ENCODE results near the gene PRR15. TPM values are rescaled to one million over a fixed set of nuclear protein-coding genes. Genes with fewer than 3 reads are reported as not detected.

PRR15 gene
- total and polyA plus RNA-seq, 4 donors = 0.02 to 0.98 (median 0.17) TPM; not detected in 1

DNA sequence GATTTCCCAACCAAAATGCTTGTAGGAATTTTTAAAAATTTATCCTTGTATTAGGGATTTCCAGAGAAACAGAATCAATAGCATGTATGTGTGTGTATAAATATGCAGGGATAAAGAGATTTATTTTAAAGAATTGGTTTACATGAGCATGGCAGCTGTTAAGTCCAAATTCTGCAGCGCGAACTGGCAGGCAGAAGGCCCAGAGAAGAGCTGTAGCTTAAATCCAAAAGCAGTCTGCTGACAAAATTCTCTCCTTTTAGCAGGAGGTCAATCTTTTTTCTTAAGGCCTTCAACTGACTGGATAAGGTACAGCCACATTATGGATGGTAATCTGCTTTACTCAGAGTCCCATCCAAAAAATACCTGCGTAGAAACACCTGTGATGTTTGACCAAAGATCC, 42.0 kb downstream of the PRR15 start:
- no peak overlapping the region for H3K9ac ChIP-seq (ENCODE audit: low read depth in 1 of 2, low read length in 2 of 2)
- no peaks in the 10 kb centered on the region for H3K9me3 ChIP-seq (ENCODE audit: control insufficient read depth in 4 of 4, low read length in 3 of 4)
- no peak for DNase-seq (ENCODE audit: low spot score)
- H3K4me3 ChIP-seq (ENCODE audit: low read depth in 1 of 3, low read length in 3 of 3) = no peak overlapping the region
- H3K36me3 ChIP-seq (ENCODE audit: control insufficient read depth in 4 of 4, insufficient read depth in 3 of 4, low read depth in 1 of 4, low read length in 3 of 4) = no peaks in the 10 kb centered on the region
- TF ChIP-seq, protein P1, sequence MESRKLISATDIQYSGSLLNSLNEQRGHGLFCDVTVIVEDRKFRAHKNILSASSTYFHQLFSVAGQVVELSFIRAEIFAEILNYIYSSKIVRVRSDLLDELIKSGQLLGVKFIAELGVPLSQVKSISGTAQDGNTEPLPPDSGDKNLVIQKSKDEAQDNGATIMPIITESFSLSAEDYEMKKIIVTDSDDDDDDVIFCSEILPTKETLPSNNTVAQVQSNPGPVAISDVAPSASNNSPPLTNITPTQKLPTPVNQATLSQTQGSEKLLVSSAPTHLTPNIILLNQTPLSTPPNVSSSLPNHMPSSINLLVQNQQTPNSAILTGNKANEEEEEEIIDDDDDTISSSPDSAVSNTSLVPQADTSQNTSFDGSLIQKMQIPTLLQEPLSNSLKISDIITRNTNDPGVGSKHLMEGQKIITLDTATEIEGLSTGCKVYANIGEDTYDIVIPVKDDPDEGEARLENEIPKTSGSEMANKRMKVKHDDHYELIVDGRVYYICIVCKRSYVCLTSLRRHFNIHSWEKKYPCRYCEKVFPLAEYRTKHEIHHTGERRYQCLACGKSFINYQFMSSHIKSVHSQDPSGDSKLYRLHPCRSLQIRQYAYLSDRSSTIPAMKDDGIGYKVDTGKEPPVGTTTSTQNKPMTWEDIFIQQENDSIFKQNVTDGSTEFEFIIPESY (IDR thresholded peaks at IDR 0.05) = no peak
- no peaks in the 10 kb centered on the region for H3K27me3 ChIP-seq (ENCODE audit: control insufficient read depth in 4 of 4, insufficient read depth in 4 of 4, low read length in 3 of 4)
- 91% methylated on average over 3 of the region's 3 CpGs for WGBS
- peaks cover 0 to 3% (median 0%) of the 10 kb centered on the region in 4 donors for H3K4me1 ChIP-seq (ENCODE audit: control insufficient read depth in 4 of 4, insufficient read depth in 4 of 4, low read length in 3 of 4)
- no peak overlapping the region for H3K27ac ChIP-seq (ENCODE audit: low read depth in 1 of 2, low read length in 2 of 2)

DNA sequence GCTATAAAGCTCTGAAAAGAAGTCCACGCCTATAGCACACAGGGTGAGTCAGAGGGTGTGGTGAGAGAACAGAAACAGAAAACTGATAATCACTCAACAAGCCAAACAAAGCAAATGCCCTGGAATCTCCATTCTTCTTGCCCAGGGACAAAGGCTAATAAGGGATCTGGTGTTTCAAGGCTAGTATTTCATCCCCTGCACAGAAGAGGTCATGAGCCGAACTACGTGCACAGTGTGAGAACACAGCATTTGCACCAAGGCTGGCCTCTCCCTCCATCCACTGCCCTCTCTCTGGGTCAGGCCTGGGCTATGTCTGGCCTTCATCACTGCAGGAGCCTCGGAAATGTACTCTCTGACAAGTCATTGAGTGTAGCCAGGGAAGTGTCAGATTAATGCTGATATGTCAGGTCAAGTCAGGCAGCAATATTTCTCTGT, 42.7 kb downstream of the PRR15 start:
- no peak overlapping the region for H3K9ac ChIP-seq (ENCODE audit: low read depth in 1 of 2, low read length in 2 of 2)

More for the DNA sequence above, 42.7 kb downstream of the PRR15 start:
- Histone ChIP-seq H3K9me3 (ENCODE audit: control insufficient read depth in 4 of 4, low read length in 3 of 4) (no peaks in the 10 kb centered on the region), H3K4me1 (ENCODE audit: control insufficient read depth in 4 of 4, insufficient read depth in 4 of 4, low read length in 3 of 4) (peaks cover 0 to 3% (median 0%) of the 10 kb centered on the region in 4 donors), H3K27me3 (ENCODE audit: control insufficient read depth in 4 of 4, insufficient read depth in 4 of 4, low read length in 3 of 4) (no peaks in the 10 kb centered on the region), H3K27ac (ENCODE audit: low read depth in 1 of 2, low read length in 2 of 2) (no peak overlapping the region), H3K4me3 (ENCODE audit: low read depth in 1 of 3, low read length in 3 of 3) (no peak overlapping the region), H3K36me3 (ENCODE audit: control insufficient read depth in 4 of 4, insufficient read depth in 3 of 4, low read depth in 1 of 4, low read length in 3 of 4) (no peaks in the 10 kb centered on the region)
- DNase-seq (ENCODE audit: low spot score) = no peak
- TF ChIP-seq SP1 (IDR thresholded peaks at IDR 0.05) (peak; percentile 33), YY1 (IDR thresholded peaks at IDR 0.05) (no peak), RXRA (IDR thresholded peaks at IDR 0.05) (peak; percentile 22 to 24), EGR1 (IDR thresholded peaks at IDR 0.05; ENCODE audit: low read depth in 2 of 2) (no peak), NR2F2 (IDR thresholded peaks at IDR 0.05) (peak; percentile 90), FOXA2 (IDR thresholded peaks at IDR 0.05) (no peak)
- TF ChIP-seq, protein P2, sequence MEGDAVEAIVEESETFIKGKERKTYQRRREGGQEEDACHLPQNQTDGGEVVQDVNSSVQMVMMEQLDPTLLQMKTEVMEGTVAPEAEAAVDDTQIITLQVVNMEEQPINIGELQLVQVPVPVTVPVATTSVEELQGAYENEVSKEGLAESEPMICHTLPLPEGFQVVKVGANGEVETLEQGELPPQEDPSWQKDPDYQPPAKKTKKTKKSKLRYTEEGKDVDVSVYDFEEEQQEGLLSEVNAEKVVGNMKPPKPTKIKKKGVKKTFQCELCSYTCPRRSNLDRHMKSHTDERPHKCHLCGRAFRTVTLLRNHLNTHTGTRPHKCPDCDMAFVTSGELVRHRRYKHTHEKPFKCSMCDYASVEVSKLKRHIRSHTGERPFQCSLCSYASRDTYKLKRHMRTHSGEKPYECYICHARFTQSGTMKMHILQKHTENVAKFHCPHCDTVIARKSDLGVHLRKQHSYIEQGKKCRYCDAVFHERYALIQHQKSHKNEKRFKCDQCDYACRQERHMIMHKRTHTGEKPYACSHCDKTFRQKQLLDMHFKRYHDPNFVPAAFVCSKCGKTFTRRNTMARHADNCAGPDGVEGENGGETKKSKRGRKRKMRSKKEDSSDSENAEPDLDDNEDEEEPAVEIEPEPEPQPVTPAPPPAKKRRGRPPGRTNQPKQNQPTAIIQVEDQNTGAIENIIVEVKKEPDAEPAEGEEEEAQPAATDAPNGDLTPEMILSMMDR (IDR thresholded peaks at IDR 0.05; ENCODE audit: low read depth, low read length, missing input control) = no peak
- TF ChIP-seq, protein P3, sequence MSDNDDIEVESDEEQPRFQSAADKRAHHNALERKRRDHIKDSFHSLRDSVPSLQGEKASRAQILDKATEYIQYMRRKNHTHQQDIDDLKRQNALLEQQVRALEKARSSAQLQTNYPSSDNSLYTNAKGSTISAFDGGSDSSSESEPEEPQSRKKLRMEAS (IDR thresholded peaks at IDR 0.05) = no peak
- TF ChIP-seq, protein P4, sequence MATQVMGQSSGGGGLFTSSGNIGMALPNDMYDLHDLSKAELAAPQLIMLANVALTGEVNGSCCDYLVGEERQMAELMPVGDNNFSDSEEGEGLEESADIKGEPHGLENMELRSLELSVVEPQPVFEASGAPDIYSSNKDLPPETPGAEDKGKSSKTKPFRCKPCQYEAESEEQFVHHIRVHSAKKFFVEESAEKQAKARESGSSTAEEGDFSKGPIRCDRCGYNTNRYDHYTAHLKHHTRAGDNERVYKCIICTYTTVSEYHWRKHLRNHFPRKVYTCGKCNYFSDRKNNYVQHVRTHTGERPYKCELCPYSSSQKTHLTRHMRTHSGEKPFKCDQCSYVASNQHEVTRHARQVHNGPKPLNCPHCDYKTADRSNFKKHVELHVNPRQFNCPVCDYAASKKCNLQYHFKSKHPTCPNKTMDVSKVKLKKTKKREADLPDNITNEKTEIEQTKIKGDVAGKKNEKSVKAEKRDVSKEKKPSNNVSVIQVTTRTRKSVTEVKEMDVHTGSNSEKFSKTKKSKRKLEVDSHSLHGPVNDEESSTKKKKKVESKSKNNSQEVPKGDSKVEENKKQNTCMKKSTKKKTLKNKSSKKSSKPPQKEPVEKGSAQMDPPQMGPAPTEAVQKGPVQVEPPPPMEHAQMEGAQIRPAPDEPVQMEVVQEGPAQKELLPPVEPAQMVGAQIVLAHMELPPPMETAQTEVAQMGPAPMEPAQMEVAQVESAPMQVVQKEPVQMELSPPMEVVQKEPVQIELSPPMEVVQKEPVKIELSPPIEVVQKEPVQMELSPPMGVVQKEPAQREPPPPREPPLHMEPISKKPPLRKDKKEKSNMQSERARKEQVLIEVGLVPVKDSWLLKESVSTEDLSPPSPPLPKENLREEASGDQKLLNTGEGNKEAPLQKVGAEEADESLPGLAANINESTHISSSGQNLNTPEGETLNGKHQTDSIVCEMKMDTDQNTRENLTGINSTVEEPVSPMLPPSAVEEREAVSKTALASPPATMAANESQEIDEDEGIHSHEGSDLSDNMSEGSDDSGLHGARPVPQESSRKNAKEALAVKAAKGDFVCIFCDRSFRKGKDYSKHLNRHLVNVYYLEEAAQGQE (IDR thresholded peaks at IDR 0.05) = no peak
- WGBS = 74% methylated on average over 4 of the region's 4 CpGs

All from liver (tissue), 9 donors.